ENCODE measurements around the gene SLC7A14.

GRCh38 chr3:170529346-170529745, 56.5 kb downstream of the SLC7A14 start:
- TF ChIP-seq, protein P1, sequence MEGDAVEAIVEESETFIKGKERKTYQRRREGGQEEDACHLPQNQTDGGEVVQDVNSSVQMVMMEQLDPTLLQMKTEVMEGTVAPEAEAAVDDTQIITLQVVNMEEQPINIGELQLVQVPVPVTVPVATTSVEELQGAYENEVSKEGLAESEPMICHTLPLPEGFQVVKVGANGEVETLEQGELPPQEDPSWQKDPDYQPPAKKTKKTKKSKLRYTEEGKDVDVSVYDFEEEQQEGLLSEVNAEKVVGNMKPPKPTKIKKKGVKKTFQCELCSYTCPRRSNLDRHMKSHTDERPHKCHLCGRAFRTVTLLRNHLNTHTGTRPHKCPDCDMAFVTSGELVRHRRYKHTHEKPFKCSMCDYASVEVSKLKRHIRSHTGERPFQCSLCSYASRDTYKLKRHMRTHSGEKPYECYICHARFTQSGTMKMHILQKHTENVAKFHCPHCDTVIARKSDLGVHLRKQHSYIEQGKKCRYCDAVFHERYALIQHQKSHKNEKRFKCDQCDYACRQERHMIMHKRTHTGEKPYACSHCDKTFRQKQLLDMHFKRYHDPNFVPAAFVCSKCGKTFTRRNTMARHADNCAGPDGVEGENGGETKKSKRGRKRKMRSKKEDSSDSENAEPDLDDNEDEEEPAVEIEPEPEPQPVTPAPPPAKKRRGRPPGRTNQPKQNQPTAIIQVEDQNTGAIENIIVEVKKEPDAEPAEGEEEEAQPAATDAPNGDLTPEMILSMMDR (conservative IDR thresholded peaks at IDR 0.05) = no peak
- no peak for TF ChIP-seq ZFX (IDR thresholded peaks at IDR 0.05)

Measured in C4-2B (cell line).